GM12878 (cell line): ENCODE results near the gene GRM7. TPM values are rescaled to one million over a fixed set of nuclear protein-coding genes. Genes with fewer than 3 reads are reported as not detected.

ENCODE experiments used
- ATAC-seq: fragments of 200-7000 bp; cut with Tn5 transposase; 3 replicates; pipeline ENCODE4 v1.9.1; 2020; ENCODE audit warnings: mild to moderate bottlenecking, moderate library complexity
- BruUV-seq: library from RNA; stranded (reverse); fragments of 400-500 nt; replicated peaks from 2 replicates; lab custom pipeline; 2021; lab: Mats Ljungman, UMichigan
- CTCF ChIA-PET: fragments of 300-600 bp; sonication (Branson Sonifier 250); formaldehyde crosslinking; extraction: SDS; loops from one replicate; lab custom pipeline; 2021; ENCODE audit warnings: inconsistent platforms; lab: Yijun Ruan, JAX
- POLR2A ChIA-PET: fragments of 350-600 bp; formaldehyde crosslinking; extraction: SDS; loops from one replicate; lab custom pipeline; 2021; ENCODE audit warnings: inconsistent platforms; lab: Charles Lee
- RAD21 ChIA-PET: fragments of 300-600 bp; sonication (Branson Sonifier 250); formaldehyde crosslinking; loops from one replicate; lab custom pipeline; 2023; ENCODE audit warnings: antibody characterized with exemption; ENCODE audit not compliant: unreplicated experiment; lab: Charles Lee
- SMC1A ChIA-PET: fragments of 300-600 bp; sonication (Branson Sonifier 250); formaldehyde crosslinking; loops from one replicate; lab custom pipeline; 2023; ENCODE audit not compliant: unreplicated experiment, uncharacterized antibody; lab: Charles Lee
- DNase-seq: peaks from one replicate; pipeline ENCODE4 v3.0.0-alpha.2; 2011; ENCODE audit warnings: low read depth, low spot score
- FAIRE-seq: peaks from 3 replicates; lab custom pipeline; 2011; peaks lifted over from hg19 to GRCh38; lab: Jason Lieb, UNC
- H2AFZ ChIP-seq: 2 replicates; pipeline ENCODE4 v1.6.0; 2011; ENCODE audit warnings: low read depth, low read length, control low read depth; ENCODE audit not compliant: control insufficient read depth
- H3K27ac ChIP-seq: 2 replicates; pipeline ENCODE4 v1.5.1; 2011; ENCODE audit warnings: control low read depth; ENCODE audit not compliant: control insufficient read depth, insufficient read depth
- H3K27me3 ChIP-seq, 2 experiments: replicated peaks in 1 of 2; 2 replicates each; pipeline versions ENCODE4 v1.6.0 to v1.6.1; 2011; ENCODE audit warnings: low read length in 1 of 2; ENCODE audit not compliant: control insufficient read depth in 2 of 2, insufficient read depth in 2 of 2
- H3K36me3 ChIP-seq, 2 experiments: 2 replicates each; pipeline ENCODE4 v1.5.1; 2011; ENCODE audit warnings: low read length in 1 of 2; ENCODE audit not compliant: control insufficient read depth in 2 of 2, insufficient read depth in 2 of 2
- H3K4me1 ChIP-seq: 2 replicates; pipeline ENCODE4 v1.6.1; 2011; ENCODE audit warnings: mild to moderate bottlenecking, low read length, moderate library complexity, mixed read lengths; ENCODE audit not compliant: control insufficient read depth, insufficient read depth
- H3K4me2 ChIP-seq: 2 replicates; pipeline ENCODE4 v1.6.0; 2011; ENCODE audit warnings: control low read depth; ENCODE audit not compliant: control insufficient read depth, insufficient read depth
- H3K4me3 ChIP-seq: fragments of 200-600 bp; sonication (generic); 2 replicates; pipeline ENCODE4 v1.5.1; 2016
- H3K79me2 ChIP-seq: 2 replicates; pipeline ENCODE4 v1.6.0; 2011; ENCODE audit warnings: low read length; ENCODE audit not compliant: control insufficient read depth, insufficient read depth
- H3K9ac ChIP-seq: 2 replicates; pipeline ENCODE4 v1.8.0; 2011; ENCODE audit warnings: low read length, control low read depth, mixed read lengths; ENCODE audit not compliant: control insufficient read depth, insufficient read depth
- H3K9me3 ChIP-seq: replicated peaks from 3 replicates; pipeline ENCODE4 v1.5.1; 2011; ENCODE audit warnings: mild to moderate bottlenecking, low read length; ENCODE audit not compliant: control insufficient read depth, insufficient read depth
- H4K20me1 ChIP-seq: 2 replicates; pipeline ENCODE4 v1.6.0; 2011; ENCODE audit not compliant: control insufficient read depth, insufficient read depth
- CHD1 ChIP-seq: IDR thresholded peaks from 2 replicates; pipeline ENCODE4 v1.6.1; 2012; ENCODE audit warnings: low read depth, low read length, improper control_type of control experiment
- FOS ChIP-seq: IDR thresholded peaks from 3 replicates; pipeline ENCODE4 v1.6.1; 2011; ENCODE audit warnings: borderline replicate concordance; ENCODE audit not compliant: insufficient read length; ENCODE audit errors: extremely low read depth
- FOXK2 ChIP-seq: fragments of 450-650 bp; IDR thresholded peaks from 2 replicates; pipeline ENCODE4 v1.6.1; 2017; ENCODE audit warnings: mild to moderate bottlenecking, moderate library complexity
- MEF2B ChIP-seq: fragments of 450-650 bp; IDR thresholded peaks from 2 replicates; pipeline ENCODE4 v1.6.1; 2018; ENCODE audit warnings: mild to moderate bottlenecking, moderate library complexity; ENCODE audit not compliant: partially characterized antibody, poor library complexity, severe bottlenecking
- MXI1 ChIP-seq: fragments of 150-350 bp; IDR thresholded peaks from 2 replicates; pipeline ENCODE4 v1.6.1; 2011; ENCODE audit warnings: low read depth, mild to moderate bottlenecking, inconsistent platforms, low read length, improper control_type of control experiment
- NRF1 ChIP-seq: conservative IDR thresholded peaks from 2 replicates; pipeline ENCODE4 v1.6.1; 2011; ENCODE audit warnings: mild to moderate bottlenecking, low read depth, low read length, improper control_type of control experiment
- POLR2A ChIP-seq: IDR thresholded peaks from 2 replicates; pipeline ENCODE4 v1.6.1; 2011; ENCODE audit warnings: low read depth, mild to moderate bottlenecking, low read length
- PRDM15 ChIP-seq: fragments of 450-650 bp; formaldehyde crosslinking; IDR thresholded peaks from 2 replicates; pipeline ENCODE4 v1.4.0; 2020; ENCODE audit warnings: mild to moderate bottlenecking, moderate library complexity
- RAD21 ChIP-seq: IDR thresholded peaks from 2 replicates; pipeline ENCODE4 v1.6.1; 2011; ENCODE audit warnings: mild to moderate bottlenecking, low read depth, low read length, moderate library complexity; ENCODE audit not compliant: insufficient read depth
- RB1 ChIP-seq: fragments of 450-650 bp; formaldehyde crosslinking; IDR thresholded peaks from 2 replicates; pipeline ENCODE4 v1.6.1; 2017; ENCODE audit warnings: mild to moderate bottlenecking, borderline replicate concordance
- SIN3A ChIP-seq: IDR thresholded peaks from 2 replicates; pipeline ENCODE4 v1.6.1; 2012; ENCODE audit warnings: low read depth, low read length, improper control_type of control experiment
- SMAD5 ChIP-seq: IDR thresholded peaks from 2 replicates; pipeline ENCODE4 v1.6.1; 2016; ENCODE audit warnings: antibody characterized with exemption, low read depth
- SMC3 ChIP-seq: IDR thresholded peaks from 2 replicates; pipeline ENCODE4 v1.6.1; 2011; ENCODE audit warnings: low read length, improper control_type of control experiment, borderline replicate concordance
- SREBF2 ChIP-seq: IDR thresholded peaks from 2 replicates; pipeline ENCODE4 v1.6.1; 2012; ENCODE audit warnings: mild to moderate bottlenecking, low read length
- STAT1 ChIP-seq: fragments of 450-650 bp; conservative IDR thresholded peaks from 2 replicates; pipeline ENCODE4 v1.6.1; 2014; ENCODE audit warnings: antibody characterized with exemption, mild to moderate bottlenecking
- SUPT20H ChIP-seq: IDR thresholded peaks from 2 replicates; pipeline ENCODE4 v1.6.1; 2011; ENCODE audit warnings: low read depth, mild to moderate bottlenecking, low read length, moderate library complexity, borderline replicate concordance; ENCODE audit not compliant: control insufficient read depth
- ZNF217 ChIP-seq: fragments of 450-650 bp; IDR thresholded peaks from 2 replicates; pipeline ENCODE4 v1.6.1; 2017; ENCODE audit warnings: antibody characterized with exemption, mild to moderate bottlenecking
- WGBS: methylation state at CpG from one replicate; pipeline ENCODE4 v1.1.6; 2016; ENCODE audit warnings: low lambda C conversion rate; ENCODE audit not compliant: insufficient replicate concordance, insufficient coverage; ENCODE audit errors: missing lambda C conversion rate; 5-methylcytosine and 5-hydroxymethylcytosine counted together
- in situ Hi-C: fragments of 300-500 bp; cut with MboI; formaldehyde crosslinking; loops from 9 replicates; pipeline ENCODE4 v1.14.3; 2018; ENCODE audit warnings: mixed read lengths
- intact Hi-C: fragments of 100-400 bp; cut with micrococcal nuclease; formaldehyde crosslinking; loops from one replicate; pipeline ENCODE4 v1.14.2; 2022; ENCODE audit not compliant: unreplicated experiment
- polyA plus RNA-seq, 11 experiments: library from polyadenylated mRNA; depleted of rRNA in 4 of 11; unstranded in 6 of 11; stranded (reverse) in 5 of 11; fragments of >200 nt; fragmentation: Nextera tagmentation in 4 of 11; fragmentation: Illumina TruSeq in 1 of 11; extraction: Ambion mirVana in 4 of 11; extraction: Trizol in 1 of 11; gene quantifications; 1 replicate in 1 of 11; 2 replicates in 10 of 11; pipeline versions ENCODE4 v1.2.1 to v1.2.3, GENCODE V29; 2011 to 2016; ENCODE audit warnings: inconsistent platforms in 2 of 11, missing spikeins in 2 of 11, low read depth in 1 of 11
- total RNA-seq, 4 experiments: library from RNA; depleted of rRNA in 3 of 4; stranded (reverse); fragments of >200 nt in 3 of 4; fragmentation: Illumina TruSeq in 1 of 4; extraction: Trizol in 1 of 4; gene quantifications; 2 replicates each; pipeline versions ENCODE4 v1.2.1 to v1.2.3, GENCODE V29; 2013 to 2021

The GRM7 gene
- total and polyA plus RNA-seq, 10 of the 15 experiments (the other 5 are each of a cell fraction or from before 2014, with no cell fraction given): not detected

- no peak for TF ChIP-seq MEF2B
- no peak for TF ChIP-seq FOS
- no peak for TF ChIP-seq CHD1
- TF ChIP-seq FOXK2: no peak
- TF ChIP-seq MXI1: no peak
Observed at GRCh38 chr3:7381741-7382140, 520.8 kb downstream of the GRM7 start (continued).

- no peak for TF ChIP-seq SMAD5
- no peak for TF ChIP-seq SUPT20H
- TF ChIP-seq ZNF217: no peak
- TF ChIP-seq STAT1: no peak
- TF ChIP-seq RAD21: no peak
- TF ChIP-seq SREBF2: no peak
- no peak for TF ChIP-seq SMC3
- no peak for TF ChIP-seq POLR2A
- TF ChIP-seq NRF1: no peak
- no peak for TF ChIP-seq RB1
- no peak for TF ChIP-seq SIN3A
- TF ChIP-seq PRDM15 (CRISPR knock-in tag): no peak
- Histone ChIP-seq H3K9me3 (no peaks in the 10 kb centered on the region), H3K27me3 (no peaks in the 10 kb centered on the region), H3K27ac (no peak overlapping the region), H2AFZ (no peak overlapping the region), H4K20me1 (no peaks in the 10 kb centered on the region), H3K36me3 (no peaks in the 10 kb centered on the region), H3K4me3 (no peak overlapping the region), H3K4me2 (no peak overlapping the region), H3K4me1 (no peaks in the 10 kb centered on the region), H3K79me2 (no peaks in the 10 kb centered on the region), H3K9ac (no peak overlapping the region)
- intact Hi-C loops (no loop called here), in situ Hi-C loops (no loop called here)
- BruUV-seq: no TSS peak
- DNase-seq (no peak), FAIRE-seq (no peak), ATAC-seq (no peak)
- POLR2A ChIA-PET: no interaction called here
- SMC1A ChIA-PET: no interaction called here
- RAD21 ChIA-PET: no interaction called here
- CTCF ChIA-PET: no interaction called here
- 17% methylated on average over 2 of the region's 2 CpGs for WGBS
Observed at GRCh38 chr3:7382293-7383010, 521.5 kb downstream of the GRM7 start.
